ENCODE data around the gene PTPRM.

PTPRM gene

GRCh38 chr18:8217051-8217564 is 650.0 kb downstream of the PTPRM start:
- no peaks in the 10 kb centered on the region for H3K9me2 ChIP-seq (replicated peaks; ENCODE audit: control insufficient read depth, low read length)
- H3K27ac ChIP-seq (ENCODE audit: low read depth, low read length): no peak overlapping the region
- H3K79me2 ChIP-seq (ENCODE audit: control insufficient read depth, low read length): no peaks in the 10 kb centered on the region
- H3K36me3 ChIP-seq (ENCODE audit: control insufficient read depth, low read length): no peaks in the 10 kb centered on the region
- no peaks in the 10 kb centered on the region for H3K27me3 ChIP-seq (ENCODE audit: control insufficient read depth, low read length)
- no peak for TF ChIP-seq EZH2phosphoT487 (IDR thresholded peaks at IDR 0.05; ENCODE audit: borderline replicate concordance, low read length)
- TF ChIP-seq, protein P1, sequence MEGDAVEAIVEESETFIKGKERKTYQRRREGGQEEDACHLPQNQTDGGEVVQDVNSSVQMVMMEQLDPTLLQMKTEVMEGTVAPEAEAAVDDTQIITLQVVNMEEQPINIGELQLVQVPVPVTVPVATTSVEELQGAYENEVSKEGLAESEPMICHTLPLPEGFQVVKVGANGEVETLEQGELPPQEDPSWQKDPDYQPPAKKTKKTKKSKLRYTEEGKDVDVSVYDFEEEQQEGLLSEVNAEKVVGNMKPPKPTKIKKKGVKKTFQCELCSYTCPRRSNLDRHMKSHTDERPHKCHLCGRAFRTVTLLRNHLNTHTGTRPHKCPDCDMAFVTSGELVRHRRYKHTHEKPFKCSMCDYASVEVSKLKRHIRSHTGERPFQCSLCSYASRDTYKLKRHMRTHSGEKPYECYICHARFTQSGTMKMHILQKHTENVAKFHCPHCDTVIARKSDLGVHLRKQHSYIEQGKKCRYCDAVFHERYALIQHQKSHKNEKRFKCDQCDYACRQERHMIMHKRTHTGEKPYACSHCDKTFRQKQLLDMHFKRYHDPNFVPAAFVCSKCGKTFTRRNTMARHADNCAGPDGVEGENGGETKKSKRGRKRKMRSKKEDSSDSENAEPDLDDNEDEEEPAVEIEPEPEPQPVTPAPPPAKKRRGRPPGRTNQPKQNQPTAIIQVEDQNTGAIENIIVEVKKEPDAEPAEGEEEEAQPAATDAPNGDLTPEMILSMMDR (IDR thresholded peaks at IDR 0.05; ENCODE audit: low read depth, low read length, poor library complexity, severe bottlenecking): no peak
- H3F3A ChIP-seq (ENCODE audit: control insufficient read depth, insufficient read depth): no peaks in the 10 kb centered on the region
- no peaks in the 10 kb centered on the region for H4K20me1 ChIP-seq (ENCODE audit: control insufficient read depth, insufficient read depth, low read depth, low read length)
- H3K4me3 ChIP-seq (ENCODE audit: low read length): no peak overlapping the region
- no peaks in the 10 kb centered on the region for H3K9me3 ChIP-seq (ENCODE audit: control insufficient read depth, insufficient read depth, low read length)
- no peak overlapping the region for H3K4me2 ChIP-seq (ENCODE audit: low read length)
- H3K4me1 ChIP-seq (ENCODE audit: control insufficient read depth, low read length): no peaks in the 10 kb centered on the region

DNA sequence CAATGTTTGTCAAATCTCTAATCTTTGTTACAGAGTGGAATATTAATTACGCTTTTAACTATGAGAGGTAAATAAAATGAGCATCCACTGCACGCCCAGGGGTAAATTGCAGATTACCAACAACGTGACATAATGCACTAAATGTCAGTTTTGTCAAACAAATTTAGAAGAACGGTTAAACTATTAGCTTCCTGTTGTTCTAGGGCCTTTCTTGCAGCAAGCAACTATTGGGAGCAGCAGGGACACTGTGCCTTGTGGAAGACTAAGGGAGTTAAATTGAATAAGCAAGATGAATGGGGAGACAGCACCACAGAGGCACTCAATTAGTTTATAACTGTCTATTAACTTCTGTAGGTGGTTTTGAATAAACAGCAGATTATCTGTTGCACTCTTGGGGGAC is 651.1 kb downstream of the PTPRM start:
- Histone ChIP-seq H3K79me2 (ENCODE audit: control insufficient read depth, low read length) (no peaks in the 10 kb centered on the region), H3K4me2 (ENCODE audit: low read length) (no peak overlapping the region), H3F3A (ENCODE audit: control insufficient read depth, insufficient read depth) (no peaks in the 10 kb centered on the region), H3K27me3 (ENCODE audit: control insufficient read depth, low read length) (no peaks in the 10 kb centered on the region), H3K9me2 (replicated peaks; ENCODE audit: control insufficient read depth, low read length) (no peaks in the 10 kb centered on the region), H4K20me1 (ENCODE audit: control insufficient read depth, insufficient read depth, low read depth, low read length) (no peaks in the 10 kb centered on the region), H3K9me3 (ENCODE audit: control insufficient read depth, insufficient read depth, low read length) (no peaks in the 10 kb centered on the region), H3K4me3 (ENCODE audit: low read length) (no peak overlapping the region), H3K36me3 (ENCODE audit: control insufficient read depth, low read length) (no peaks in the 10 kb centered on the region), H3K4me1 (ENCODE audit: control insufficient read depth, low read length) (no peaks in the 10 kb centered on the region), H3K27ac (ENCODE audit: low read depth, low read length) (no peak overlapping the region)
- TF ChIP-seq, protein P1 (IDR thresholded peaks at IDR 0.05; ENCODE audit: low read depth, low read length, poor library complexity, severe bottlenecking): no peak
- no peak for TF ChIP-seq EZH2phosphoT487 (IDR thresholded peaks at IDR 0.05; ENCODE audit: borderline replicate concordance, low read length)

- H3K27ac ChIP-seq (ENCODE audit: low read depth, low read length): no peak overlapping the region
- H4K20me1 ChIP-seq (ENCODE audit: control insufficient read depth, insufficient read depth, low read depth, low read length): no peaks in the 10 kb centered on the region
- H3K27me3 ChIP-seq (ENCODE audit: control insufficient read depth, low read length): no peaks in the 10 kb centered on the region
- H3K4me2 ChIP-seq (ENCODE audit: low read length): no peak overlapping the region
- no peaks in the 10 kb centered on the region for H3K36me3 ChIP-seq (ENCODE audit: control insufficient read depth, low read length)
- no peak overlapping the region for H3K4me3 ChIP-seq (ENCODE audit: low read length)
- no peaks in the 10 kb centered on the region for H3K4me1 ChIP-seq (ENCODE audit: control insufficient read depth, low read length)
- H3K79me2 ChIP-seq (ENCODE audit: control insufficient read depth, low read length): no peaks in the 10 kb centered on the region
- H3K9me2 ChIP-seq (replicated peaks; ENCODE audit: control insufficient read depth, low read length): no peaks in the 10 kb centered on the region
- H3F3A ChIP-seq (ENCODE audit: control insufficient read depth, insufficient read depth): no peaks in the 10 kb centered on the region
- H3K9me3 ChIP-seq (ENCODE audit: control insufficient read depth, insufficient read depth, low read length): no peaks in the 10 kb centered on the region
- TF ChIP-seq EZH2phosphoT487 (IDR thresholded peaks at IDR 0.05; ENCODE audit: borderline replicate concordance, low read length): no peak
- TF ChIP-seq, protein P1 (IDR thresholded peaks at IDR 0.05; ENCODE audit: low read depth, low read length, poor library complexity, severe bottlenecking): no peak
Observed at GRCh38 chr18:8221452-8221851, 654.3 kb downstream of the PTPRM start.
